Measurements from ENCODE around the gene CFAP298. TPM values are rescaled to one million over a fixed set of nuclear protein-coding genes. Genes with fewer than 3 reads are reported as not detected.

CFAP298 gene
- total and polyA plus RNA-seq, 2 of the 13 experiments (the other 11 are each of a cell fraction or from before 2014, with no cell fraction given), result 21.2 to 62.2 TPM

DNA sequence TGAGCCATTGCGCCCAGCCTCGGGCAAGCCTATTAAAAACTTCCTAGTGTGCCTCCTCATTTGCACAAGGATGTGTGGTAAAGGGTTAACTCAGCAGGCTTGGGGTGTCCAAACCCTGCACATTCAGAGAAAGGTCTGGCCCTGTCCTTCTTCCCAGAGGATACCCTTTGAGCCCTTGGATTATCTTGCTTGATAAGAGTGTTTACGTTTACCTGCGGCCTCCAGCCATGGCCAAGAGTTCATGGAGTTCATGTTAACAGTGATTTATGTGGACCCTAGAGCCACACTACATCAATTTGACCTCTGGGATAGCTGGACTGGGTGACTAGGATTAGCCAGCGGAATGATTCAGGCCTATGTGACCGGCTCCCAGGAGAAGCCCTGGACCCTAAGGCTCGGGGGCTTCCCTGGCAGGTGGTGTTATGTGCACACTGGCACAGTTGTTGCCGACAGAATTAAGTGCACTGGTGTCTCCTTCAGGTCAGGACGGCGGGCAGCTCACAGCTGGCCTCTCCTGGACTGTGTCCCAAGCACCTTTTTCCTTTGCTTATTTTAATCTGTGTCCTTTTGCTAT lies 19.2 kb downstream of the CFAP298 start (continued):
- peak; percentile 64 for TF ChIP-seq ASH2L (IDR thresholded peaks at IDR 0.05; ENCODE audit: insufficient read length, low read depth, low read length)
- peak; percentile 96 for TF ChIP-seq SALL1 (CRISPR knock-in tag; IDR thresholded peaks at IDR 0.05)
- TF ChIP-seq ZSCAN20 (CRISPR knock-in tag; IDR thresholded peaks at IDR 0.05; ENCODE audit: borderline replicate concordance), result peak; percentile 26; the same call in 1 of the 2 replicates
- no peak for TF ChIP-seq CBX2 (IDR thresholded peaks at IDR 0.05; ENCODE audit: low read depth, low read length)
- no peak for TF ChIP-seq CBX2 (CRISPR knock-in tag; IDR thresholded peaks at IDR 0.05; ENCODE audit: low read depth)
- TF ChIP-seq, protein P1, sequence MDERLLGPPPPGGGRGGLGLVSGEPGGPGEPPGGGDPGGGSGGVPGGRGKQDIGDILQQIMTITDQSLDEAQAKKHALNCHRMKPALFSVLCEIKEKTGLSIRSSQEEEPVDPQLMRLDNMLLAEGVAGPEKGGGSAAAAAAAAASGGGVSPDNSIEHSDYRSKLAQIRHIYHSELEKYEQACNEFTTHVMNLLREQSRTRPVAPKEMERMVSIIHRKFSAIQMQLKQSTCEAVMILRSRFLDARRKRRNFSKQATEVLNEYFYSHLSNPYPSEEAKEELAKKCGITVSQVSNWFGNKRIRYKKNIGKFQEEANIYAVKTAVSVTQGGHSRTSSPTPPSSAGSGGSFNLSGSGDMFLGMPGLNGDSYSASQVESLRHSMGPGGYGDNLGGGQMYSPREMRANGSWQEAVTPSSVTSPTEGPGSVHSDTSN (CRISPR knock-in tag; IDR thresholded peaks at IDR 0.05), result no peak
- no peak for TF ChIP-seq ZNF562 (CRISPR knock-in tag; IDR thresholded peaks at IDR 0.05; ENCODE audit: borderline replicate concordance)
- 0 out of 2 replicates have a peak, but pooled peaks have one; percentile 53 for TF ChIP-seq ZNF431 (CRISPR knock-in tag; IDR thresholded peaks at IDR 0.05; ENCODE audit: borderline replicate concordance, low read depth)
- no peak for TF ChIP-seq FOXP1 (IDR thresholded peaks at IDR 0.05)
- TF ChIP-seq FOXP1 (CRISPR knock-in tag; IDR thresholded peaks at IDR 0.05), result peak; percentile 97
- peak; percentile 52; the same call in 1 of the 2 replicates for TF ChIP-seq POLR2G (IDR thresholded peaks at IDR 0.05; ENCODE audit: low read depth, low read length)
- 0 out of 2 replicates have a peak, but pooled peaks have one; percentile 65 for TF ChIP-seq ZFP1 (CRISPR knock-in tag; IDR thresholded peaks at IDR 0.05)
- peak; percentile 98 for TF ChIP-seq NR2F2 (IDR thresholded peaks at IDR 0.05; ENCODE audit: borderline replicate concordance, low read depth)
- TF ChIP-seq, protein P2, sequence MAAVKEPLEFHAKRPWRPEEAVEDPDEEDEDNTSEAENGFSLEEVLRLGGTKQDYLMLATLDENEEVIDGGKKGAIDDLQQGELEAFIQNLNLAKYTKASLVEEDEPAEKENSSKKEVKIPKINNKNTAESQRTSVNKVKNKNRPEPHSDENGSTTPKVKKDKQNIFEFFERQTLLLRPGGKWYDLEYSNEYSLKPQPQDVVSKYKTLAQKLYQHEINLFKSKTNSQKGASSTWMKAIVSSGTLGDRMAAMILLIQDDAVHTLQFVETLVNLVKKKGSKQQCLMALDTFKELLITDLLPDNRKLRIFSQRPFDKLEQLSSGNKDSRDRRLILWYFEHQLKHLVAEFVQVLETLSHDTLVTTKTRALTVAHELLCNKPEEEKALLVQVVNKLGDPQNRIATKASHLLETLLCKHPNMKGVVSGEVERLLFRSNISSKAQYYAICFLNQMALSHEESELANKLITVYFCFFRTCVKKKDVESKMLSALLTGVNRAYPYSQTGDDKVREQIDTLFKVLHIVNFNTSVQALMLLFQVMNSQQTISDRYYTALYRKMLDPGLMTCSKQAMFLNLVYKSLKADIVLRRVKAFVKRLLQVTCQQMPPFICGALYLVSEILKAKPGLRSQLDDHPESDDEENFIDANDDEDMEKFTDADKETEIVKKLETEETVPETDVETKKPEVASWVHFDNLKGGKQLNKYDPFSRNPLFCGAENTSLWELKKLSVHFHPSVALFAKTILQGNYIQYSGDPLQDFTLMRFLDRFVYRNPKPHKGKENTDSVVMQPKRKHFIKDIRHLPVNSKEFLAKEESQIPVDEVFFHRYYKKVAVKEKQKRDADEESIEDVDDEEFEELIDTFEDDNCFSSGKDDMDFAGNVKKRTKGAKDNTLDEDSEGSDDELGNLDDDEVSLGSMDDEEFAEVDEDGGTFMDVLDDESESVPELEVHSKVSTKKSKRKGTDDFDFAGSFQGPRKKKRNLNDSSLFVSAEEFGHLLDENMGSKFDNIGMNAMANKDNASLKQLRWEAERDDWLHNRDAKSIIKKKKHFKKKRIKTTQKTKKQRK (IDR thresholded peaks at IDR 0.05; ENCODE audit: low read length), result no peak
- TF ChIP-seq, protein P3, sequence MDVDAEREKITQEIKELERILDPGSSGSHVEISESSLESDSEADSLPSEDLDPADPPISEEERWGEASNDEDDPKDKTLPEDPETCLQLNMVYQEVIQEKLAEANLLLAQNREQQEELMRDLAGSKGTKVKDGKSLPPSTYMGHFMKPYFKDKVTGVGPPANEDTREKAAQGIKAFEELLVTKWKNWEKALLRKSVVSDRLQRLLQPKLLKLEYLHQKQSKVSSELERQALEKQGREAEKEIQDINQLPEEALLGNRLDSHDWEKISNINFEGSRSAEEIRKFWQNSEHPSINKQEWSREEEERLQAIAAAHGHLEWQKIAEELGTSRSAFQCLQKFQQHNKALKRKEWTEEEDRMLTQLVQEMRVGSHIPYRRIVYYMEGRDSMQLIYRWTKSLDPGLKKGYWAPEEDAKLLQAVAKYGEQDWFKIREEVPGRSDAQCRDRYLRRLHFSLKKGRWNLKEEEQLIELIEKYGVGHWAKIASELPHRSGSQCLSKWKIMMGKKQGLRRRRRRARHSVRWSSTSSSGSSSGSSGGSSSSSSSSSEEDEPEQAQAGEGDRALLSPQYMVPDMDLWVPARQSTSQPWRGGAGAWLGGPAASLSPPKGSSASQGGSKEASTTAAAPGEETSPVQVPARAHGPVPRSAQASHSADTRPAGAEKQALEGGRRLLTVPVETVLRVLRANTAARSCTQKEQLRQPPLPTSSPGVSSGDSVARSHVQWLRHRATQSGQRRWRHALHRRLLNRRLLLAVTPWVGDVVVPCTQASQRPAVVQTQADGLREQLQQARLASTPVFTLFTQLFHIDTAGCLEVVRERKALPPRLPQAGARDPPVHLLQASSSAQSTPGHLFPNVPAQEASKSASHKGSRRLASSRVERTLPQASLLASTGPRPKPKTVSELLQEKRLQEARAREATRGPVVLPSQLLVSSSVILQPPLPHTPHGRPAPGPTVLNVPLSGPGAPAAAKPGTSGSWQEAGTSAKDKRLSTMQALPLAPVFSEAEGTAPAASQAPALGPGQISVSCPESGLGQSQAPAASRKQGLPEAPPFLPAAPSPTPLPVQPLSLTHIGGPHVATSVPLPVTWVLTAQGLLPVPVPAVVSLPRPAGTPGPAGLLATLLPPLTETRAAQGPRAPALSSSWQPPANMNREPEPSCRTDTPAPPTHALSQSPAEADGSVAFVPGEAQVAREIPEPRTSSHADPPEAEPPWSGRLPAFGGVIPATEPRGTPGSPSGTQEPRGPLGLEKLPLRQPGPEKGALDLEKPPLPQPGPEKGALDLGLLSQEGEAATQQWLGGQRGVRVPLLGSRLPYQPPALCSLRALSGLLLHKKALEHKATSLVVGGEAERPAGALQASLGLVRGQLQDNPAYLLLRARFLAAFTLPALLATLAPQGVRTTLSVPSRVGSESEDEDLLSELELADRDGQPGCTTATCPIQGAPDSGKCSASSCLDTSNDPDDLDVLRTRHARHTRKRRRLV (CRISPR knock-in tag; IDR thresholded peaks at IDR 0.05), result no peak
- TF ChIP-seq FOXK1 (CRISPR knock-in tag; IDR thresholded peaks at IDR 0.05; ENCODE audit: borderline replicate concordance, low read depth), result peak; percentile 93; the same call in 1 of the 2 replicates
- TF ChIP-seq TEAD2 (CRISPR knock-in tag; IDR thresholded peaks at IDR 0.05), result no peak
- 0 out of 2 replicates have a peak, but pooled peaks have one; percentile 71 for TF ChIP-seq GTF3A (CRISPR knock-in tag; conservative IDR thresholded peaks at IDR 0.05)

Data from HepG2 (cell line).